Measurements from ENCODE around the gene TENM4.

The TENM4 gene

DNA sequence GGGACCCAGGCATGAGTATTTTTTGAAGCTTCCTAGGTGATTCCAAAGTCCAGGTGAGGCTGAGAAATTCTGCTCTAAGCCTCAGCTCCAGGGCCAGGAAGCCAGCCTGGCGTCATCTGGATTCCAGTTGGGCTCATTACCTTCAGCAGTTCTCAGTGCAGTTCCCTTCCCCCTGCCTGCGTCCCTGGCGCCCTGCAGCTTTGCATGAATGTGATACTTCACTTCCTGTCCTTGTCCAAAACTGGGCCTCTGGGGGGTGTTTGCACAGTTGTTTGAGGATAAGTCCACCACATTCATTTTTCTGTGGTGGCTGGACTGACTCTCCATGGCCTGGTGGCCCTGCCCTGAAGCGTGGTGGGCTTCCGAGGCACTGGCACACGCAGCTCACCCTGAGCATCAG lies 98.1 kb downstream of the TENM4 start:
- DNase-seq (ENCODE audit: low spot score) = no peak

- no peak for DNase-seq (ENCODE audit: low spot score)
Observed at GRCh38 chr11:79342236-79342635, 98.6 kb downstream of the TENM4 start.

DNA sequence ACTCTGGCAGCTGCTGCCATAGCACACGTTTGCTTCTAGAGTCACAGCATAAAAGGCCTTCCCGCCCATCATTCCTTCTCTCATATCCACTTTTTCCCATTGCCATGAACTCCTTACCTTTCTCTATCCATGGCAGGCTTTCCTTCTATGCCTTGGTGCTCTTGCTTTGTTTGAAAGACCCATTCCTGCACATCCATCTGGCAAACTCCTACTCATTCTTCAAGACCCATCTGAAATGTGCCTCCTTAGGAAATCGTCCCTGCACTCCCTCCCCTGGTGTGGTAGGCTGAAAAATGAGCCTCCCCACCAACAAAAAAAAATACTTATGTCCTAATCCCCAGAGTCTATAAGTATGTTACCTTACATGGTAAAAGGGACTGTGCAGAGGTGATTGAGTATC lies 100.3 kb downstream of the TENM4 start:
- no peak for DNase-seq (ENCODE audit: low spot score)

DNA sequence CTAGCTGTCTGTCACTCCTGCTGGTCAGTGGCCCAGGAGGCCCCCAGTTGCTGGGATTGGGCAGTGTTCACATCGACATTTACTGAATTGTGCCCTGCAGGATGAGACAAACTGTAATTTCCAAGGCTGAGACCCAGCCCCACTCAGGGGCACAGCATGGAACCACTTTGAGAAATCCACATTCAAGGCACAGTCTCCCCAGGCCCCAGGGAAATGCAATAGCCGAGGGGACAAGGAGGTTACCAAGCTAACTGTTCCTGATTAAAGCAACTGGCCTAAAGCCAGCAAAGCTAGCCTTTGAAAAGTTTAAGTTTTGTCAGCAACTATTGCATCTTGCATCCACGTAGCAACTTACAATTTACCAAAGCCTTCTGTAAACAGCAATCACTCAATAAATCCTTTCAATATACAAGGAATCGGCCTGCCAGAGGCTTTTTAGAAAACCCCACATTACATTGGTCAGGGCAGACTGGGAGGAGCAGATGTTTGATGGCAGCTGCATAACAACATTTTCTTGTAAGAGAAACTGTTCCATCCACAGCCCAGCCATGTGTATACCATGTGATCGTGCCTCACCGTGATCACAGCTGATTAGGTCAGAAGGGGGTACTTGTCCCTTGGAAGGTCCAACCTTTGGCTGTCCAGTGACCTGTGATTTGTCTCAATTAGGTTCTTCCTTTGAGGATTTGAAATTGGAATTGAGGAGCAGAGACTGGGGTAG lies 103.9 kb downstream of the TENM4 start:
- no peak for DNase-seq (ENCODE audit: low spot score)

- no peak for DNase-seq (ENCODE audit: low spot score)
Observed at GRCh38 chr11:79335681-79336080, 105.1 kb downstream of the TENM4 start.

GRCh38 chr11:79333355-79333754 lies 107.5 kb downstream of the TENM4 start:
- DNase-seq (ENCODE audit: low spot score) = no peak

- DNase-seq (ENCODE audit: low spot score) = no peak
Observed at GRCh38 chr11:79332017-79332416, 108.8 kb downstream of the TENM4 start.

- DNase-seq (ENCODE audit: low spot score) = no peak
Observed at GRCh38 chr11:79331203-79331901, 109.5 kb downstream of the TENM4 start.

GRCh38 chr11:79330651-79331050 lies 110.2 kb downstream of the TENM4 start:
- no peak for DNase-seq (ENCODE audit: low spot score)

DNA sequence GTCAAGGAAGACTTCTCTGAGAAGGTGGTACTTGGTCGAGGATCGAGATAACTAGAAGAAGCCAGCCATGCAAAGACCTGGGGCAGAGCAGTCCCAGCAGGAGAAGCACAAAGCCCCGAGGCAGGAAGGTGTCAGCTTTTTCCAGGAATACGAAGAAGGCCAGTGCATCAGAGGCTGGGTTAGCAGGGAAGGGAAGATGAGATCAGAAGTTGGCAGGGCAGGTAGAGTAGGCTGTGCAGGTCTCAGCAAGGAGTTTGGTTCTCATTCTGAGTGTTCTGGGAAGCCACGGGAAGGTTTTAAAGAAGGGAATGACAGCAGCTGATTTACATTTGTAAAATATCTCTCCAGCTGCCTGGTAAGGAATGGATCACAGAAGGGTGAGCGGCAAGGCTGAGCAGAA lies 111.3 kb downstream of the TENM4 start:
- DNase-seq (ENCODE audit: low spot score) = no peak

DNA sequence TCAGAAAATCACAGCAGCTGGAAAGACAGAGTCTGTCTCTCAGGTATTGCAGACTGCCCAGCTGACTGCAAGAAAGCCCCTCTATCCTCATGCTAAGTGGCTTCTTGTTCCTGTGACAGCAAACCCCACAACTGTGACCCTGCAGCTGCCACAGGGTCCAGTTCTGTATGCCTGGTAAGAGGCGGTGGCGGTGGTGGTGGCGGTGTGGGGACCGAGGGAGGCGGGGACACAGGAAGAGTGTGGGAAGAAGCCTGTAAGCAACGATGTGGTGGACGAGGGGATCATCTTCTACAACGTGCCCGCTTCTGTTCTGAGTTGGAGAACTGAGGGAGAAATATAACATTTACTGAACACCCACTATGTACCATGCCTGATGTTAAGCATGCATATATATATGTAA lies 112.4 kb downstream of the TENM4 start:
- DNase-seq (ENCODE audit: low spot score) = no peak

- no peak for DNase-seq (ENCODE audit: low spot score)
Observed at GRCh38 chr11:79325851-79326250, 115.0 kb downstream of the TENM4 start.

- DNase-seq (ENCODE audit: low spot score) = no peak
Observed at GRCh38 chr11:79321263-79321662, 119.6 kb downstream of the TENM4 start.

GRCh38 chr11:79314906-79315689 lies 125.7 kb downstream of the TENM4 start:
- no peak for DNase-seq (ENCODE audit: low spot score)

DNA sequence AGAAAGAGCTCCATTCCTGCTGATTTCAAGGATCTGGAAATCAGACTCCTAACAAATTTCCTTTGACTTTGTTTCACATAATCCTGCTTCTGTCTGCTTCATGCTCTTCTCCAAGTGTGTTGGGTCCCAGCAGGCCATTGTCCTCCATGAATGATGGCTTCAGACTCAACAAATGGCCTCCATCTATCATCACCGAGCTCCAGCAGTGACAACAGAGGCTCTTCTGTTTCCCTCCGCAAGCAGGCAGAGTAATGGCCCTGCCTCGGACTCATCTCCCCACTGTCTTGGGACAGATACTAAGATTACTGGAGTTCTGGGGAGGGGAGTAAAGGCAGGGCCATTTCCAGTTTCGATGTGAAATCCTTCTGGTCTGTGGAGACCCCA lies 127.3 kb downstream of the TENM4 start:
- no peak for DNase-seq (ENCODE audit: low spot score)

DNA sequence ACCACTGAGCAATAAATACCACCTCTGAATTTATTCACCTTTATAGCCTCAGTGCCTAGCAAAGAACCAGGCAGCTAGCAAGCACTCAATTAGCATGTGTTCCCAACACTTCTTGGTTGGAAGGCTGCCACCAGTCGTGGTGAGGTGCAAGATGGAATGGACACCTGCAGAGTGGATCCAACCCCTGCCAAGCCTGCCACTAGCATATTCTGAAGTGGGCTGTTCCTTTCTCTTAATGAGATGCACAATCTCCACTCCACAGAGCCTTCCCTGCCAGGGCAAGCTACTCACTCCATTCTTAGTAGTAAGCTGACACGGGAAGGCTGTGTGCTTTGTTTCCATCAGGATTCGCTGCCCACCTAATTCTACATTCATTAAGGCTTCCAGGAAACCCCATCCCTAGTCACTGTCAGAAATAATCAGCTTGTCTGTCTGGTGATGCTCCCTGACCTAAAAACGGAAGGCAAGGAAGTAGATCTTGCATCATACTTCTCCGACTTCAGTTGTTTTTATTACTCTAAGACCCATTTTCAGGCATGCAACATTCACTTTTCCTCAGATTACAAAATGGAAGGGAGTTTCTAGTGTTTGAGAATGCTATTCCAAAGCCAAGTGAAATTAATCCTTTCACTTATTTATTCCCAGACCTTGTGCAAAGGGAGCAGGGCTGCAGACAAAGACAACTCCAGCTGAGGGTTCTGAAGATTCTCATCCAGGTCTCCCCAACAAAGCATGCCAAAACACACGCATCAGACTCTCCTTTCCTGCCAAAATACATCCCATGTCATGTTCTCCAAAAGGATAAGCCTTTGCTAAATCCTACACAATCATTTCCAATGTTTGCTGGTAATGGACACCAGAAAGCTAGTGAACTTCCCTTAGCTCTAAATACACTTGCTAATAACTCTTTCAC lies 128.0 kb downstream of the TENM4 start:
- DNase-seq (ENCODE audit: low spot score) = no peak

GRCh38 chr11:79311461-79311860 lies 129.4 kb downstream of the TENM4 start:
- DNase-seq (ENCODE audit: low spot score) = no peak

GRCh38 chr11:79309407-79309806 lies 131.4 kb downstream of the TENM4 start:
- DNase-seq (ENCODE audit: low spot score) = no peak

DNA sequence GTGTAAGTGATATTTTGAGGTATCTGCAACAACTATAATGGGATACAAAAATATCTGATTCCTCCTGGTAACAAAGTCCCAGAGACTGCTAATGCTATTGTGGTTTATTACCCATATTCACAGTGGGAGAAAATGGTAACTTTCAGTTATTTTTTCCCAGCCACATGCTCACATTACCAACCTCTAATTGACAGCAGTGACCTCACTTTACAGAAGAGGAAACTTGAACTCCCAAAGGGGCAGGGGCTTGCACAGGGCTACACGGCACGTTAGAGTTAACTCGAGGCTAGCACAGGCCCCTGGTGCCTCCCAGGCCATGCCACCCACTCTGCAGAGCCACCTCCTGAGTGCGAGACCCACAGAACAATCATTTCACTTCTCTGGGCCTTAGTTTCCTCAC lies 132.4 kb downstream of the TENM4 start:
- no peak for DNase-seq (ENCODE audit: low spot score)

GRCh38 chr11:79304599-79305212 lies 136.1 kb downstream of the TENM4 start:
- no peak for DNase-seq (ENCODE audit: low spot score)

DNA sequence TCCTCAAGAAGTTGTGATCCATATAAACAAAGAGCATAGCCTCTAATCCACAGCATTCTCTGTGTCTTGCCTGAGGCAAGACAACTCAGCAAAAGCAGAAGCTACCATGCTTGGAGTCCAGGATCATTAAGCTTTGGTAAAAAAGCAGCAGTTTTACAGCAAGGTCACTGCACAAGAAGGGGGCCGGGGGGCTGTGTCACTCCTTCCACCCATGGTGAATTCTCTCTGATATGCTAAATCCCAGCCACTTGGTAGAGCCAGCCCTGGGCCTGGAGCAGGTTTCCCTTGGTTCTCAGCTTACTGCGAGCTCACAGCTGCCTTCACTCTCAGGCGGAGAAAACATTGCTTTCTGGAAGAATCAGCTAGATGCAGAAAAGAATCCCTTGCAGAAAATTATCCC lies 144.7 kb downstream of the TENM4 start:
- DNase-seq (ENCODE audit: low spot score) = no peak
